Uterus (tissue), 2 donors: ENCODE measurements around the gene KDM4C.

Experiments
- CTCF ChIP-seq, 4 experiments: fragments of 200-600 bp in 2 of 4; fragments of 450-650 bp in 2 of 4; sonication (generic) in 2 of 4; IDR thresholded peaks; one replicate each; pipeline ENCODE4 v1.5.1; 2016 to 2019; ENCODE audit warnings: antibody characterized with exemption in 4 of 4, mild to moderate bottlenecking in 2 of 4, moderate library complexity in 1 of 4
- POLR2A ChIP-seq, 2 donors: fragments of 450-650 bp; IDR thresholded peaks; one replicate each; pipeline ENCODE4 v1.6.1; 2016; ENCODE audit warnings: antibody characterized with exemption in 2 of 2, mild to moderate bottlenecking in 1 of 2, moderate library complexity in 1 of 2

DNA sequence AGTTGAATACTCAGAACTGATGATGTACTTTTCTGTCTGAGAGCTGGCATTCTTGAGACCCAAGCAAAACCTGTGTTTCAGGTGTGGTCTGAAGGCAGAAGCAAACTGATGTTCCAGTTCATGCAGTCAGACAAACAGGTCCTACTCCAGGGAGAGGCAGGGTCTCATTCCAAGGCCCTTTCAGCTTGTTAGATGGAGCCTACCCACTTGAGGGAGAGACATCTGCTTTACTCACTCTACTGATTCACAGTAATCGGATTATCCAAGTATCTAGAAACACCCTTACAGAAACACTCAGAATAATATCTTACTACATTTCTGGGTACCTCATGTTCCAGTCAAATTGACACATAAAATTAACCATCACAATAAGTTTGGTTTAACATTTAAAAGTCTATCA lies 207.8 kb downstream of the KDM4C start:
- no peak for TF ChIP-seq POLR2A (IDR thresholded peaks at IDR 0.05)
- TF ChIP-seq CTCF (IDR thresholded peaks at IDR 0.05) = no peak
